Activated T-helper 17 cell treated with anti-CD3 and anti-CD28 coated beads, Interleukin-2, amount 50 U/mL, for 72 hours (primary cell): Measurements from ENCODE around the gene MIXL1. TPM values are rescaled to one million over a fixed set of nuclear protein-coding genes. Genes with fewer than 3 reads are reported as not detected.

ENCODE experiments used
- total RNA-seq, 2 donors: library from RNA; stranded (reverse); gene quantifications; one replicate each; pipeline ENCODE4 v1.2.3, GENCODE V29; 2022

Gene MIXL1
- total RNA-seq, 2 donors from 2014 or later: 0.15 TPM; not detected in 1

Other genes with a start within 250 kb of the MIXL1 start
- 10 to 100 TPM; 16.1 to 18.0 TPM for gene SDE2, start 224.3 kb upstream of the MIXL1 start, total RNA-seq
- gene H3-3A, start 160.9 kb upstream of the MIXL1 start, total RNA-seq: 100 to 1,000 TPM; 222 to 316 TPM
- 10 to 100 TPM; 20.3 to 23.9 TPM for gene ACBD3, start 36.9 kb upstream of the MIXL1 start, total RNA-seq
- 10 to 100 TPM in 1 of 2 donors, 1 to 10 TPM in 1; 5.5 to 10.3 TPM for gene LIN9, start 85.5 kb downstream of the MIXL1 start, total RNA-seq
- gene PARP1, start 184.4 kb downstream of the MIXL1 start, total RNA-seq: 100 to 1,000 TPM; 147 to 268 TPM